Renal pelvis (tissue), 4 donors: ENCODE data around the gene BLCAP. TPM values are rescaled to one million over a fixed set of nuclear protein-coding genes. Genes with fewer than 3 reads are reported as not detected.
A peak's percentile ranks its signal among the peaks of the same experiment; 100 is the strongest.
"Not testable (repeated sequence)": the region's sequence is repeated elsewhere in the genome, so short reads cannot be mapped to it uniquely, and the experiment has no call there.

ENCODE experiments used
- DNase-seq: peaks from one replicate; pipeline ENCODE4 v3.0.0-alpha.2; 2013
- polyA plus RNA-seq, 3 donors: library from polyadenylated mRNA; unstranded; fragments of 120-200 nt; gene quantifications; one replicate each; pipeline ENCODE4 v1.2.1, GENCODE V29; 2013; ENCODE audit not compliant: insufficient read length in 3 of 3

BLCAP gene
- polyA plus RNA-seq, 3 donors, result 84.8 to 91.1 (median 87.4) TPM

- no peak for DNase-seq
Observed at GRCh38 chr20:37494796-37495195, 32.9 kb downstream of the BLCAP start.

DNA sequence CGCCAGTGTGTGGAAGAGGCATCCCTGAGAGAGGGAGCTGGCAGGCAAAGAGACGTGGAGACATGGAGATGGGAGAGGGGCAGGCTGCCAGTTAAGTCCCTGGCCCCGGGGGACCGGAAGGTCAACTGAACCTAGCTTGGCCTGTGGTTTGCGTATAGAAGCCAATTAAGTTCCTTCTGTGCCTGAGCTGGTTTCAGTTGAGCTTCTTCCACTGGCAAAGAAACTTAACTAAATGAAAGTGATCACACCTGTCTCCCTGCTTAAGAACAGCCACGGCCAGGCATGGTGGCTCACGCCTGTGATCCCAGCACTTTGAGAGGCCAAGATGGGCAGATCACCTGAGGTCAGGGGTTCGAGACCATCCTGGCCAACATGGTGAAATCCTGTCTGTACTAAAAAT lies 33.4 kb downstream of the BLCAP start:
- DNase-seq, result no peak

DNA sequence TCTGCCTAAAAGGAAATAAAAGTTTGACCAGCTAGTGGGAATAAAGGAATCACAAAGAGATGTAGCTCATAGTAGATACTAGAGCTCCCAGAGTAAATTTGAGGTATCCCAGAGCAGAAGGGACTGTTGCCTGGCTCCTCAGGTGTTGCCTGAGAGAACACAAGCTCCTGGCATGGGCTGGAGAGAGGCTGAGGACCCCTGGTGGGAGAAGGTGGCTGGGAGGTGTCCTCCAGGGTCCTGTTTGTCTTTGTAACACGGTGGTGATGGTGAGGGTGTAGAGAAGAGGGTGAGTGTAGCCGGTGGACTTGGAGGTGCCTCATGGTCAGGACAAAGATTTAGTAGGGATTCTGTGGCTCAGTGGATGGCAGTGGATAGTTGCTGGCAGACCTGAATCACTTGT lies 34.7 kb downstream of the BLCAP start:
- no peak for DNase-seq

DNA sequence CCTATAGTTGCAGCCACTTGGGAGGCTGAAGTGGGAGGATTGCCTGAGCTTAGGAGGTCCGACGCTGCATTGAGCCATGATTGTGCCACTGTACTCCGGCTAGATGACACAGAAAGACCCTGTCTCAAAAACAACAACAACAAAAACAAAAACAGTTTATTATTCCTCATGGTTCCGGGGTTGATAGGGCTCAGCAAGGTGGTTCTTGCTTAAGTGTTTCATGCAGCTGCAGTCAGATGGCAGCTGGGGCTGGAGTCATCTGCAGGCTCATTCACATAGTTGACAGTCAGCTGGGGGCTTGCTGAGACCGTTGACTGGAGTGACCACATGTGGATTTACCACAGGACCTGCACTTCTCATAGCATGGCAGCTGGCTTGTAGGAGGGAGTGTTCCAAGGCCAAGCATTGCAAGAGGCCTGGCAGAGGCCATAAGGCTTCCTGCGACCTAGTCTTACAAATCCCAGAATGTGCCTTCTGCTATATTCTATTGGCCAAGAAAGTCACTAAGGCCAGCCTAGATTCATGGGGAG lies 35.5 kb downstream of the BLCAP start:
- DNase-seq, result no peak

DNA sequence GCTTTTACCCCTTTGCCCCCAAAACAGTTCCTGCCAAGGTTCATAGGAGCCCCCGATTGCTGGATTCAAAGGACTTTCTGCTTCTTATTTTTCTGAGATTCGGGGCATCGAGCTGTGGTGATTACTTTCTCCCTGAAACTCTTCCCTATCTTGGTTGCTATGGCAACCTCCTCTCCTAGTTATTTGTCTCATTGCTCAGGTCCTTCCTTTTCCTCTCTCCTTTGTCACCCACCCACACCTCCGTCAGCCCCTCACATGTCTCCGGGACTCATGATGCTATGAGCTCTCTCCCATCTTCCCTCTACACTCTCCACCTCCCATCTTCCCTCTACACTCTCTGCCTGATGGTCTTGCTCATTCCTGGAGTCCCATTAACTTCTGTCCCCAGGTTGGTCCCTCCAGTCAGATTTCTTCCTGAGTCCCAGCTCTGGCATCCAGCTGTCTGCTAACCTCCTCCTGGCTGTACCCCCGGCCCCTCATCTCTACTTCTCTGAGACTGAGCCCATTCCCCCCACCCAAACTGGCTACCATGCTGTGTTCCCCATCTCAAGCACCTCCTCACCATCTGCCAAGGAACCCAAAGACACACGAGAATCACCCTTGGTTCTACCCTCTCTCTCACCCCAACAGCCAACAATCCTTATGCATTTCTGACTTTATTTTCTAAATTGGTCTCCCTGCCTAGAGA lies 36.9 kb downstream of the BLCAP start:
- DNase-seq, result no peak

- not testable (repeated sequence) for DNase-seq
Observed at GRCh38 chr20:37486209-37486608, 41.5 kb downstream of the BLCAP start.

DNA sequence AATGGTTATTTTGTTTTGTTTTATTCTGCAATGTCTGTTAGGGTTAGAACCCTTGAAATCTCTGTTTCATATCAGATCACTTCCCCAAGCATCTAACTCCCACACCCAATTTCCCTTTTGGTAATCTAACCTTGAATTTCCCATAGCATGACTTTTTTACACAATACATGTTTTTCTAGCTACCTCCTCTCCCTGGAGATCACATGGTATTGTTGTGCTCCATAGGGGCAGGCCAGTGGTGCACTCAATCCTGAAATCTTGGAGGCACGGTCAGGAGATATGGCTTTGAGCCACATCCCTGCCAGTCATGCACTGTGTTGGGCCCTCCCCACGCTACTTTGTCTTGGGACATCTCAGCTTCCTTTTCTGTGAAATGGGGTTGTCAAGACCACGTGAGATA lies 43.3 kb downstream of the BLCAP start:
- no peak for DNase-seq

DNA sequence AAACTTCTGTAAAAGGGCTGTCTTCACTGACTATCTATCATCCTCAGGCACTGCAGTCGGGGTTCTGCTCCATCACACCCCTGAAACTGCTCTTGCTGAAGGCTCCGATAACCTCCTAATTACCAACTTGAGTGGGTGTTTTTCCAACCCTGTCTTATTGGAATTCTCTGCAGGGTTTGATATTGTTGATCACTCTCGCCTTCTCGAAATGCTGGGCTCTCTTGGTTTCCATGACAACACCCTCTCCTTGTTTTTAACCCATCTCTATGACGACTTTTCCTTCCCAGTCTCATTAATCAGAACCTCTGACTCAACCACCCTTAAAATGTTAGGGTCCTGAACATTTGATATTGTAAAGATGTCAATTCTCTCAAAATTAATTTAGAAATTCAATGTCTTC lies 46.1 kb downstream of the BLCAP start:
- DNase-seq, result no peak

DNA sequence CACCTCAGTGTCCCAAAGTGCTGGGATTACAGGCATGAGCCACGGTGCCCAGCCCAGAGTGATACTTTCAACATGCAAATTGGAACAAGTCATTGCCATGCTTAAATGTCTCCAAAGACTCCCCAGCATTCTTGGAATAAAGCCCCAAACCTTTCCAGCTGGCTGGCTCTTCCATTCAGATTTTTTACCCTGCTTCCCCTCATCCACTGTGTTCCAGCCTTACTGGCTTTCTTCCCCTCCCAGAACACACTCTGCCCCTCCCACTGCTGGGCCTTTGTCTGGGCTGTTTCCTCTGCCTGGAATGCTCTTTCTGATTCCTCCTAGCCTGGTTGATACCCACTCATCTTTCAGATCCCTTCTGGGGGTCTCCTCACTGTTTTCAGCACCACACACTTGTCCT lies 46.8 kb downstream of the BLCAP start:
- no peak for DNase-seq

DNA sequence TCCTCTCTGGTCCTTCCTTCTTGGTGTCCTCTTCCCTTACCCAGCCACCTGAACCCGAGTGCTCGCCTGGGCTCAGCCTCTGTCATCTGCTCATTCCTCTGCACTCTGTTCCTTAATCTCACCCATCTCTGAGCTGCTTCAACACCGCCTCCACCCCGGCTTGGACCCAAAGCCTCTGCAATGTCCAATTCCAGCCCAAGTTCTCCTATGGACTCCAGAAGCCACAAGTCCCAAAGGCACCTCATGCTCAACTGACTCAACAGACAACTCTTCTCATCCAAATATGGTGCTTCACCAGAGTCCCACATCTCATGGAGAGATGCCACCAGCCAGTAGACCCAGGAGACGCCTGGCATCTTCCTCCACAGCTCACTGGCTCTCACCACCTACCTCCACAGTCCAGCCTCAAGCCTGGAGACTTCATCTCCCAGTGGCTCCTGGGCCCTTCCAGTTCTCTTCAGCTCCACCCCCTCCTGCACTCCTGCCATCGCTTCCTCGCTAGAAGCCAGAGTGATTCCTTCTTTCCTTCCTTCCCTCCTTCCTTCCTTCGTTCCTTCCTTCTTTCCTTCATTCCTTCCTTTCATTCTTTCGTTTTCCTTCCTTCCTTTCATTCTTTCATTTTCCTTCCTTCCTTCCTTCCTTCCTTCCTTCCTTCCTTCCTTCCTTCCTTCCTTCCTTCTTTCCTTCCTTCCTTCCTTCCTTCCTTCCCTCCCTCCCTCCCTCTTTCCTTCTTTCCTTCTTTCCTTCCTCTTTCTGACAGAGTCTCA lies 47.6 kb downstream of the BLCAP start:
- no peak for DNase-seq

DNA sequence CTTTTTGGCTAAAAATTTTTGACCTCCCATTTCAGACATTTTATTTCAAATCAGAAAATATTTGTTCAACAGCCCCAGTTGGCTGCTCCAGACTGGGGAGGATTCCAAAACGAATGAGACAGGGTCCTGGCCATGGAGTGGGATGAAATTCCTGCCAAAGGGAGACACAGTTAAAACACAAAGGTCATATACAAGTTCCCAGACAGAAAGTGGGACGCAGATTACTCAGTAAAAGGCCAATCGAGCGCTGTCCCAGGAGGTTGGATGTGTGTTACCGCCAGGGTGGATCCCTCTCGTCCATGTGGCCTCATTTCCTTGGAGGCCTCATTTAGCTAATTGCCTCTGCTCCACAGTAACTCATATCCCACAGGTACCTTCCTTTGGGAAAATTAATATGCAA lies 48.4 kb downstream of the BLCAP start:
- DNase-seq, result no peak

DNA sequence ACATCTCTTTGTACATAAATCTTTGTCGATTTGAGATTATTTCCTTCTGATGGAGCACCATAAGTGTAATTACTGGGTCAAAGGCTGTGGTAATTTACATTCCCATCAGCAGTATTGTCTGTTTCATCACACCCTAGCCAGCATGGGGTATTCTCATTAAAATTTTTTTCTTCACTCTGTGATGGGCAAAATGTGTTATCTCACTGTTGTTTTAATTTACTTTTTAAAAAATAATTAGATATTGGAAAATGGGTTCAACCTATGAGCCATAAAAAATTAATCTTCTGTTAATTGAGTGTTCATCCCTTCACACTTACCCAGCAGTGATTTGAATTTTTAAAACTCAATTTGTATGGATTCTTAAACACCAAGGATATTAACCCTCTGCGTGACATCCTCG lies 50.6 kb downstream of the BLCAP start:
- DNase-seq, result no peak

- peak; percentile 50 for DNase-seq
Observed at GRCh38 chr20:37475252-37475651, 52.4 kb downstream of the BLCAP start.

DNA sequence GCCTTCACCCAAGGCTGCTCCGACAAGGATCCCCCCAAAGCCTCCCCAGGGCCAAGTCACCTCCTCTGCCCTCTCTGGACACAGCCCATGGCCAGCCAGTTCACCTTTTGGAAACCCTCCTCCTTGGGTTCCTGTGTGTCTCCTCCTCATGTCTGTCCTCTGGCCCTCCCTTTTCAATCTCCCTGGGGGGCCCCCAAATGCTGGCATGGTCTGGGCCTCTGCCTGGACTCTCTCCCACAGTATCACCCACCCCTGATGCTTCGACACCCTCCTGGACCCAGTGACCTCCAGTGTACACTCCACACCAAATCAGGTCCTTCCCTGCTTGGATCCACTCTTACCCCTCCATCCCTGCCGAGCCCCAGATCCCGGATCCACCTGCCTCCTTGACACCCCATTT lies 53.3 kb downstream of the BLCAP start:
- no peak for DNase-seq

DNA sequence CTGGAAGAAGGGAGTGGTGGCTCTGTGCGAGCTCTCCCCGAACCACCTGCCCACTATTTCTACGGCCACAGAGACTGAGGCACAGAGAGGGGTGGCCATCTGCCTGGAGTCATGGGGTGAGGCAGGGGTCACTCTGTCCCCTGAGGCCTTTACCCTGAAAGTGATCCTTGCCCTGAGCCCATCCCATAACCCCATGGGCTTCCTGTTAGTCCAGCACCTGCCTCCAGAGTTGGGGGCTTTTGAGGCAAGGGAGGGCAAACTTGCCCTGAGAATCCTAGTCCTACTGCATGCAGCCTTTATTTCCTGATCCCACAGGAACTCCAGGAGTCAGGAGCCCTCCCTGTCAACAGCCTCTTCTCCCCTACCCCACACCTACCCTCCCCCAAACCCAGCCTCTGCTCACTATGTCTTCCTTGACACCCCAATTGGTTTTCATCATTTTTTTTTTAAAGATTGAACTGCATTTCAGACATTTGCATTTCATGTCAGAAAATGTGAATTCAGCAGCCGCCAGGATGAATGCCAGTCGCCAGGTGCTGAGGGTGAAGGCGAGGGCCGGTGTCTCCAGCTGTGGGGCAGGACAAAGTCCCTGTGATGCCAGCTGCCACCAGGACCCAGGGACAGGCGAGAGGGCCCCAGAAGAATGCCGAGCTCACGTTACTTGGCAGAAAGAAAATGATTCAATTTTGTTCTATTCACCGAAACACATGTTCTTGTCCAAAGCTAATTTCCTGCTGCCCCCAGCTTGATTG lies 54.3 kb downstream of the BLCAP start:
- DNase-seq, result no peak

GRCh38 chr20:37472435-37472834 lies 55.2 kb downstream of the BLCAP start:
- DNase-seq, result not testable (repeated sequence)

DNA sequence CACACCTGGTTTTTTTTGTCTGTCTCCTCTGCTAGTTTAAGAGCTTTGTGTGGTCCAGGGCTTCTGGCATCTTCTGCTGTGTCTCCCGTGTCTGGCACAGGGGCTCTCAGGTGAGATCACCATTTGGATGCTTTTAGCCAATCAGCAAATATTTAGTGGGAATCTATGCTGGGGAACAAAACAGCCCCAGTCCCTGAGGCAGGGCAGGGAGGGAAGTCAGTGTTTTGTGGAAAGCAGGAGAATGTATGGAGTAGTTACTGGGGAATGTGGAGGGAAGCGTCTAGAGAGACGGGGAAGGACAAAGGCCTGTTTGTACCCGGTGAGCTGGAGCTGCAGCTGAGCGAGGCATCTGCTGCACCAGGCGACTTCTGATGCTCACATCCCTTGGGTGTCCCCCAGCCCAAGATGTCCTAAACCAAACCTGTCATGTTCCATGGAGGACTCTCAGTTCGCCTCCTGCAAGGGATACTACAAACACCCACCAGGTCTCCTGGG lies 55.9 kb downstream of the BLCAP start:
- DNase-seq, result no peak

DNA sequence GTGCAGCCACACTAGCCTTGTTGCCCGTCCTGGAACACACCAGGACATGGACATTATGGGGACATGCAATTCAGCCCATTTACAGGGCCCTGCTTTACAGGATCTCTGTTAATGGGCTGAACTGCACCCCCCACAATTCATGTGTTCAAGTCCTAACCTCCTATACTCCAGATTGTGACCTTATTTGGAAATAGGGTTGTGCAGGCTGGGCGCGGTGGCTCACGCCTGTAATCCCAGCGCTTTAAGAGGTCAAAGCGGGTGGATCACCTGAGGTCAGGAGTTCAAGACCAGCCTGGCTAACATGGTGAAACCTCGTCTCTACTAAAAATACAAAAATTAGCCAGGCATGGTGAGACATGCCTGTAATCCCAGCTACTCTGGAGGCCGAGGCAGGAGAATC lies 57.5 kb downstream of the BLCAP start:
- DNase-seq, result not testable (repeated sequence)

DNA sequence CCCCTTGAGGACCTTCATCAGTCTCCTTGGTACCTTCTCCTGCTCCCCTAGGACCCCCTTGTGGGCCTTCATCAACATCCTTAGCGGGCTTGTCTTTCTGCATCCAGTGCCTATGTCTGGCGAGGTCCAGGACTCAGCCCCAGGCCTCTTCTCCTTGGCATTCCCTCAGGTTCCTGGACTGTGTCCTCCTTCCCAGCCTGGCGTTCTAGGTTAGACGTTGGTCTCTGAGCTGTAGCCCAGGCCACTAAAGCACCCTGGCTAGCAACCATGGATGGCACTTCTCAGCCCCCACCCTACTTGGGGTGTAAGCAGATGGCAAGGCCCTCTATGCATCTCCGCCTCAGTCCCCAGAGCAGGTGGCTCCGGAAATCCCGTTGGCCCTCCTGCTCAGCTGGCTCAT lies 58.1 kb downstream of the BLCAP start:
- DNase-seq, result no peak

DNA sequence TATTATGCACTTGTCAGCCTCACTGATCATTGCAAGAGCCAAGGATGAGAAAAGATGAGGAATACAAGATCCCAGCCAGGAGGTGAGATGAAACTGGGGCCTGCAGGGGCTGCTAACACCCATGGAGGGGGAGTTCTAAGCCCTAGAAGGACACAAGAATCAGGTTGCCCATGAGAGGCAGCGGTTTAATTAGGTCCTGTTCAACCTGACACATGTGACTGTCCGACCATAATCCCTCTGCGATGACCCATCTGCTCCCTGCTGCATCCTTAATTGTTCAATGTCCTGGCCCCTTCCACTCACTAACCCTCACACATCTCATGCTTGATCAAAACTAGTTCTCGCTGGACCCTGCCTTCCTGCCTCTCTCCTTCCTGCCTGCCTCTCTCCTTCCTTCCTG lies 58.8 kb downstream of the BLCAP start:
- DNase-seq, result no peak
